GM12801 (cell line): ENCODE measurements around the gene ANKRD45.

Experiments used
- CTCF ChIP-seq: IDR thresholded peaks from one replicate; pipeline ENCODE4 v1.5.1; 2011; ENCODE audit warnings: control low read depth; ENCODE audit not compliant: insufficient read length; ENCODE audit errors: extremely low read depth

ANKRD45 gene

DNA sequence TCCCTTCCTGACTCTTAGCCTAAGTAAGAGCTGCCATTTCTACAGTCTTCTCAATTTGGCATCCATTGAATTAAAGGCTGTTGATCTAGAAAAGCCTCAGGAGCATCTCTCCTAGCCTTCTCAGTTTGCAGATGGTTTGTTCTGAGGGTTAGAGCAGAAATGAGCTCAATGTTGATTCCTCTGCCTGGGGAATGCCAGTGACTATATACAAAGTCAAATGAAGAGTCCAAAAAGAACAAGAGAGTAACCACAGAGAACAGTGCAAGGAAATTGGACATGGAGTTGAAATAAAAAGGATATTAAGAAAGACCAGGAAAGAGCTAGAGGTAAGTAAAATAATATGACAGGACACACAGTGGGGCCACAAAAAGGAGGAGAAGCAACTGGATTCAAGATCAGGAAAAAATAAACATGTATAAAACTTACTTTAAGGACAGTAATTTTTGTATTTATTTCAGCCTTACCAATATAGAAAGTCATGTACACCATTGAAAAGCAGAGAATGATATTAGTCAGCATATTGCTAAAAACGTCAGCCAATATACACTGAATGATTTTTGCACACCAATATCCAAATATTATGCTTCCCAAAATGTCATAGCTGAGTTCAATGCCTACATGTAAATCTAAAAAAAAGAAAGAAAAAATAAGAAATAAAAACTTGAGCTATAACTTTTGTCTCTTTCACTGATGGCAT, 88.1 kb downstream of the ANKRD45 start:
- no peak for TF ChIP-seq CTCF

DNA sequence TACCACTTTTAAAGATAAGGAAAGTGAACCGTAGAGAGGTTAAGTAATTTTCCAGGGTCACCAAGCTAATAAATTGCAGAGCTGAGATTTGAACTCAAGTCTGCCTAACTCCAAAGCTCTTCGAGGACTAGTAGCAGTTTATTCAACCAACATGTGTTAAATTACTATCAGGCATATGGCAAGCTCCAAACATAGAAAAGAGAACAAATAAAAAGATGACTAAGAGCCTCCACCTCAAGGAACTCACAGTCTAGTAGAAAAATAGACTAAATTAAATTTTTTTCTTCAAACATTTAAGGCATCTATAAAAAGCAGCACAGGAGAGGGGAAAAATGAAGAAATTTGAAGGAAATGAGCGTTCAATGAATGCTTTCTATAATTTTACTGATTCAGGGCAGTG, 89.0 kb downstream of the ANKRD45 start:
- TF ChIP-seq CTCF: no peak

DNA sequence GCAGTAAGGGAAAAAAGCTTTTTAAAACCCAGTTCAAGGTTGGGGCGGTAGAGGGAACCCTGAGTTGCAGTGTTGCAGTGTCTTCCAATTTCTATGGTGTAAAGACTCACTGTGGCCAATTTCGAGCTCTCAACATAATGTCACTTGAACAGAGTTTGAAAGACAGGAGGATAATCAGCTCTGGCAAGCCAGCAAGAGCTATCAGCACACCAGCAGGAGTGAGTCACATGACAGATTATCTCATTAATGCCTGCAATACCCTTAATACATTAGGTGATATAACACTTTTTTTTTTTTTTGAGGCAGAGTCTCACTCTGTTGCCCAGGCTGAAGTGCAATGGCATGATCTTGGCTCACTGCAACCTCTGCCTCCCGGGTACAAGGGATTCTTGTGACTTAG, 89.6 kb downstream of the ANKRD45 start:
- no peak for TF ChIP-seq CTCF

- TF ChIP-seq CTCF: no peak
Measured at GRCh38 chr1:173573596-173573995, 96.1 kb downstream of the ANKRD45 start.

- no peak for TF ChIP-seq CTCF
Measured at GRCh38 chr1:173572201-173572873, 97.3 kb downstream of the ANKRD45 start.

- TF ChIP-seq CTCF: no peak
Measured at GRCh38 chr1:173570370-173571007, 99.2 kb downstream of the ANKRD45 start.

DNA sequence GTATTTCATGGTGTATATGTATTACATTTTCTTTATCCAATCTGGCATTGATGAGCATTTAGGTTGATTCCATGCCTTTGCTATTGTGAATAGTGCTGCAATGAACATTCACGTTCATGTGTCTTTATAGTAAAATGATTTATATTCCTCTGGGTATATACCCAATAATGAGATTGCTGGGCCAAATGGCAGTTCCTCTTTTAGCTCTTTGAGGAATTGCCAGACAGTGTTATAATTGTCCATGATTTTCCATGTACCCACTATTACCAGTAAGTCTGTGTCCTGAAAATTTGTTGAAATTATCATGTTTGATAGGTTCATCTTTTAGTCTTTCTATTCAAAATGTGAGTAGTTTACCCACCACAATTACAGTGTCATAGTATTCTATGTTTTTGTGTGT, 101.2 kb downstream of the ANKRD45 start:
- no peak for TF ChIP-seq CTCF
